ENCODE data around the gene ABCA3.
A peak's percentile ranks its signal among the peaks of the same experiment; 100 is the strongest.
"Not testable (repeated sequence)": the region's sequence is repeated elsewhere in the genome, so short reads cannot be mapped to it uniquely, and the experiment has no call there.

The ABCA3 gene

DNA sequence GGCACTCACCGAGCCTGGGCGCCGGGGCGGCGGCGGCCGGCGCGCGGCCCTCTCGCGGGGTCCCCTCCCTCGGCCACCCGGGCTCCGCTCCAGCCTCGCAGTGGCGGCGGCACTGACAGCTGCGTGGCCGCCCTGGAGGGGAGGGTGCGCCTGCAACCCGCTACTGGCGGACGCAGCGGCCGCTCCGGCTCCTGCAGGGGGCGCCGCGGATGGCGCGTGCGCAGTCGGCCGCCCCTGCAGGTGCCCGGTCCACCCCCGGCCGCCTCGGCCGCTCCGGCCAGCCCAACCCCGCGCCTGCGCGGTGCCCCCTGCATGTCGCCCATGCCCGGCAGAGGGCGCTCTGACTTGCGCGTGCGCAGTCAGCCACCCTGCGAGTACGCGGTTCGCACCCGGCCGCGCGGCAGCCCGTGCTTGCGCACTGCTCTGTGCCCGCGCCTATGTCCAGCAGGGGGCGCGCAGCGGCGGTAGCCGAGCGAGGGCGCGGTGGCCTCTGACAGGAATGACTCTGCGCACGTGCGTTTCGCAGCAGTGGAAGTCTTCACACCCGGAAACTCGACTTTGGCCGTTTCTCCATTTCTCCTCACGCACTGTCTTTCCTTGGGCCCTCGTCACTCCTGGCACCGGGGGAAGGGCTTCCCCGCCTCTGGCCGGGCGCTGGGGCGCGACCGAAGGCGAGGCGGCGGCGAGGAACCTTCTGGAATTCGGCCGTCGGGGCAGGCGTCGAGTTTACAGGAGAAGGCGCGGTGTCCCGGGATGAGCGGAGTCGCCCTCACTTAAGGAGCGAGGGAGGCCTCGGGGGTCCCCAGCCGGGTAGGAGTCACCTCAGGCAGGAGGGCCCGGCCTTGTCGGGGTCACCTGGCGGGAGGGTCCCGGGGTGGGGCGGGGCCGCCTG, at the start of gene ABCA3:
Gene ABCA3, minus strand, starts transcription at position 165 of the 892 bp plus-strand sequence. CDS start 14,262 bp downstream, outside the sequence.
- peak; percentile 85 to 93 for DNase-seq

- no peak for DNase-seq
These were observed 48.4 kb upstream of the ABCA3 start for GRCh38 chr16:2388875-2389433.

GRCh38 chr16:2388139-2388874, 47.8 kb upstream of the ABCA3 start:
- no peak for DNase-seq

GRCh38 chr16:2386990-2387389, 46.5 kb upstream of the ABCA3 start:
- no peak for DNase-seq

DNA sequence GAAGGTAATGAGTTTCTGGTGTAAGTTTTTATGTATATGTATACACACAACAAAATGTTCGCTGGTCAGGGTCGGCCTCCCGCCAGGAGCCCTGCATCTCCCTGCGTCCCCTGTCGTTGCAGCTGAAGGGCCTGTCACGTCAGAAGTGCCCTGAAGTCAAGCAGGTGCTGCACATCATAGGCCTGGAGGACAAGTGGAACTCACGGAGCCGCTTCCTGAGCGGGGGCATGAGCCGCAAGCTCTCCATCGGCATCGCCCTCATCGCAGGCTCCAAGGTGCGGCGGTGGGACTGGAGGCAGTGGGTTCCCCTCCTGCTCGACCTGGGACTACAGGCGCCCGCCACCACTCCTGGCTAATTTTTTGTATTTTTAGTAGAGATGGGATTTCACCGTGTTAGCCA, 45.5 kb upstream of the ABCA3 start:
- DNase-seq: not testable (repeated sequence)

GRCh38 chr16:2385190-2385836, 44.8 kb upstream of the ABCA3 start:
- DNase-seq: no peak

DNA sequence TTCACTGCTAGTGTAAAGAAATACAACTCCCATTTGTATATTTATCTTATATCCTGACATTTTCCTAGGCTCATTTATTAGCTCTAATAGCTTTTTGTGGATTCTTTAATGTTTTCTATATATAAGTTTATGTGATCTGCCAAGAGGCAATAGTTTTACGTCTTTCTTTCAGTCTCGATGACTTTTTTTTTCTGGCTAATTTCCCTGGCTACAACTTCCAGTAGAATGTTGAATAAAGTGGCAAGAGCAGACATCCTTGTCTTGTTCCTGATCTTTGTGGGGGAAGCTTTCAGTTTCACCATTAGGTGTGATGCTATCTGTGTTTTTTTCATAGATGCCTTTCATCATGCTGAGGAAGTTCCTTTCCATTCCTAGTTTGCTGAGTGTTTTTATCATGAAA, 43.9 kb upstream of the ABCA3 start:
- no peak for DNase-seq

DNA sequence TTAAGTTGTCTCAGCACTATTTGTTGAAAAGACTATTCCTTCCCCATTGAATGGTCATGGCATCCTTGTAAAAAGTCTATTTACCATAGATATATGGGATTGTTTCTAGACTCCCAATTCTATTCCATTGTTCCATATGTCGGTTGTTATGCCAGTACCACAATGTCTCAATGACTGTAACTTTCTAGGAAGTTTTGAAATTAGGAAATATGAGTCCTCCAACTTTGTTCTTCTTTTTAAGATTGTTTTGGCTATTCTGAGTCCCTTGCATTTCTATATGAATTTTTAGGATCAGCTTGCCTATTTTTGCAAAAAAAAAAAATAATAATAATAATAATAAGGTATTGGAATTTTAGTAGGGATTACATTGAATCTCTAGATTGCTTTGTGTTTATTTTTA, 43.0 kb upstream of the ABCA3 start:
- no peak for DNase-seq

DNA sequence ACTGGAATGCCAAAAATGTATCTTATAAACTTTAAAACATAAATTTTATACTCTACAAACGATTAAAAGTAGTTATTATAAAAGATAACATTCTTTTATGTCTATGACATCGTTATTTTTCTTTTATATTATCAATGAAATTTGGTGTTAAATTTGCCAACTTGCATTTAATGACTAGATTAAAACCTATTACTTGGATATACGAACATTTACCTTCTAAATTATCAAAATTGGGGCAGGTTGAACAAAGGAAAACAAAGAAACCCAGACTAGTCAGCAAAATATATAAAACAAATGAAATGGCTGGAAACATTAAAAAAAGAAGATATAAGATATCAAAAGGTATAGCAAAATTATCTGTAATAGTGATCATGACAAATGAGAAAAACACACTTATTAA, 34.1 kb upstream of the ABCA3 start:
- DNase-seq: no peak

- DNase-seq: no peak
These were observed 32.6 kb upstream of the ABCA3 start for GRCh38 chr16:2373176-2373575.

- no peak for DNase-seq
These were observed 32.2 kb upstream of the ABCA3 start for GRCh38 chr16:2372684-2373083.

DNA sequence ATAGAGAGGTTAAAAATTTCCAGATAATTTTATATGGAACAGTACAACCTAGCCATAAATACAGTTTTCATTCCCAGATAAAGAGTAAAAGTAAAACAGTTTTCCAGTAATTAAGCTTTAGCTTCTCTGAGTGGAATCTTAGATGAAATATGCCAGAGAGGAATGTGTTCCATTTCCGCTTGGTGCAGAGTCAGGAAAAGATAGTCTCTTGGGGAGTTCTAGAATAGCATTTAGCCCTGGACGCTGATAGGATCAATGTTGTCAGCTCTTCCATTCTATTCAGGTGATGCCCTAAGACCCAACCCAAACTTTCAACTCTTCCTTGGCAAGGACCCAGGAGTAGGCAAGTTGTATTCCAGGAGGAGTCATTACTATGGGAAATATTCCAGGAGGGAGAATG, 30.9 kb upstream of the ABCA3 start:
- DNase-seq: no peak

GRCh38 chr16:2370721-2371120, 30.2 kb upstream of the ABCA3 start:
- no peak for DNase-seq

- no peak for DNase-seq
These were observed 26.3 kb upstream of the ABCA3 start for GRCh38 chr16:2366660-2367309.

DNA sequence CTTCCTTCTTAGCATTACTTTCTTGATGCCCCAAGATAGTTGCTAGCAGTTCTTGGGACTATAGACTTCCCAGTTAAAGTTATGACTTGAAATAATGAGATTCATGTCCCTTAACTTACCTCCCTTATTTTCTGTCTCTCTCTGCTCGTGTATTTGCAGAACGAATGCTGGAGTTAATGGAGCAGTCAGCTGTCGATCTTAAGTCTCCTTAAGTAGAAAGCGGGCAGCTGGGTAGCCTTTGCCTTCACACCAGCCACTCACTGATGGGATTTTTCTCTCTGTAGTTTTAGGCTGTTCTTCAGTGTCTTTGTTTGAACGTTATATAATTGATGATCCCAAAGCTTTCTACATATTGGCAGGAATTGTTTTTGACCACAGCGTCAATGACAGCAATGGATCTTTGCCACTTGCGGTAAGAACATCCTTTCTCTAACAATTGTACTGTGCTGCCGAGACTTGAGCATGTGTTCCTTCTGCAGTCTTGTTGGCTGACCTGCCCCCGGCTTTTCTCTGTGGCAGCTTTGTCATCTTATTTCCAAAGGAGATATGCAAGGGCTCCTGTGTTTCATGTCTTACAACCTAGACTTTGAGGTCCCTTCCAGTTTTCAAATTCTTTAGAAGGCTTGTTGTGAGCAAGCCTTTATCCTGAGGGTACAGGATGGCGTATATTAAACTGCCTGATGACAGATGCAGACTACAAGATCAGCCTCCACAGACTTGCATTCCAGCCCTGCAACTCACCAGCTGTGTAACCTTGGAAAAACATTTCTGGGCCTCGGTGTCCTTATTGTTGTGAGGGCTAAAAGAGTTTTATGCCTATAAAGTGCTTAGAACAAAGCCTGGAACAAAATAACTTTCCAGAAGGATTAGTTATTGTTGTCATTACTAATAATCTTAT, 25.1 kb upstream of the ABCA3 start:
- DNase-seq: no peak

- no peak for DNase-seq
These were observed 24.2 kb upstream of the ABCA3 start for GRCh38 chr16:2364638-2365210.

DNA sequence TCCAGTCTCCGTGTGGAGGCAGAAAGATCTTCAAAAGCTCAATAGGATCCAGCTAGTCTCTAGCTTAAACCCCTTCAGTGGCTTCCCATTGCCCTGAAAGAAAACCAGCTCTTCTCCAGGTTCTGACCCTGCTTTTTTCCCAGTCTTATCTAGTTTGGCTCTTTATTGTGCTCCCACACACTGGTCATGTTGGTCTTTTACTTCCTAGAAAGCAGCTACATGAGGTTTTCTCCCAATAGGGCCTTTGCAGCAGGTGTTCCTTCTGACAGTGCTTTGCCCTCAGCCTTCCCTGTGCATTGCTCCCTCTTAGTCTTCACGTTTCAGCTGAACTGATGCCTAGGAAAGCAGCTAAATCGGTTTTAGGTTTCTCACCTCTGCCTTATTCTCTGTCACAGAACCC, 21.7 kb upstream of the ABCA3 start:
- no peak for DNase-seq

GRCh38 chr16:2361129-2361528, 20.6 kb upstream of the ABCA3 start:
- DNase-seq: no peak

- no peak for DNase-seq
These were observed 19.4 kb upstream of the ABCA3 start for GRCh38 chr16:2359919-2360318.

- no peak for DNase-seq
These were observed 18.3 kb upstream of the ABCA3 start for GRCh38 chr16:2358811-2359210.

DNA sequence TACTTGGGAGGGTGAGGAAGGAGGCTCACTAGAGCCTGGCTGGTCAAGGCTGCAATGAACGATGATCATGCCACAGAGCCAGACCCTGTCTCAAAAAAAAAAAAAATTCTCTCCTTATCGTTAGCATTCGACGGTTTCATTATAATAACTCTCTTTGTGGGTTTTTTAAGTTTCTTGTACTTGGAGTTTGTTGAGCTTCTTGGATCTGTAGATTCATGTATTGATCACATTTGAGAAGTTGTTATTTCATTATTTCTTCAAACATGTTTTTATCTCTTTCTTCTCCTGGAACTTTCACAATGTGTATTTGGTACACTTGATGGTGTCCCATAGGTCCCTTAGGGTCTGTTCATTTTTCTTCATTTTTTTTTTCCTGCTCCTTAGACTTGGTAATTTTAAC, 16.8 kb upstream of the ABCA3 start:
- DNase-seq: no peak
